Measurements from ENCODE around the gene RNF11. TPM values are rescaled to one million over a fixed set of nuclear protein-coding genes. Genes with fewer than 3 reads are reported as not detected.

RNF11 gene
- total RNA-seq, 2 experiments from 2014 or later = 34.8 to 39.7 TPM

- Mint-ChIP-seq H3K27ac (no peak overlapping the region), H3K4me1 (peaks cover 21% of the 10 kb centered on the region), H3K36me3 (ENCODE audit: low read depth) (no peaks in the 10 kb centered on the region), H3K27me3 (peaks cover 2% of the 10 kb centered on the region), H3K9me3 (no peaks in the 10 kb centered on the region), H3K4me3 (no peak overlapping the region)
- POLR2A ChIA-PET = no interaction called here
- no peak for DNase-seq
- CTCF ChIA-PET = no interaction called here
Measured at GRCh38 chr1:51313961-51314777, 78.1 kb downstream of the RNF11 start.

GRCh38 chr1:51314974-51315373 is 78.9 kb downstream of the RNF11 start:
- Mint-ChIP-seq H3K4me3 (no peak overlapping the region), H3K9me3 (no peaks in the 10 kb centered on the region), H3K27me3 (peaks cover 3% of the 10 kb centered on the region), H3K27ac (no peak overlapping the region), H3K36me3 (ENCODE audit: low read depth) (no peaks in the 10 kb centered on the region), H3K4me1 (peaks cover 21% of the 10 kb centered on the region)
- CTCF ChIA-PET = no interaction called here
- DNase-seq = no peak
- POLR2A ChIA-PET = no interaction called here

GRCh38 chr1:51316113-51316845 is 80.2 kb downstream of the RNF11 start:
- Mint-ChIP-seq H3K27ac (no peak overlapping the region), H3K4me1 (peaks cover 21% of the 10 kb centered on the region), H3K4me3 (no peak overlapping the region), H3K27me3 (peaks cover 3% of the 10 kb centered on the region), H3K9me3 (no peaks in the 10 kb centered on the region), H3K36me3 (ENCODE audit: low read depth) (no peaks in the 10 kb centered on the region)
- ChIA-PET CTCF (no interaction called here), POLR2A (no interaction called here)
- no peak for DNase-seq

GRCh38 chr1:51316846-51317120 is 80.7 kb downstream of the RNF11 start:
- no peak overlapping the region for H3K4me3 Mint-ChIP-seq
- ChIA-PET POLR2A (no interaction called here), CTCF (no interaction called here)
- no peaks in the 10 kb centered on the region for H3K36me3 Mint-ChIP-seq (ENCODE audit: low read depth)
- H3K27ac Mint-ChIP-seq = no peak overlapping the region
- H3K27me3 Mint-ChIP-seq = peaks cover 3% of the 10 kb centered on the region
- no peak for DNase-seq
- no peaks in the 10 kb centered on the region for H3K9me3 Mint-ChIP-seq
- H3K4me1 Mint-ChIP-seq = peaks cover 21% of the 10 kb centered on the region

GRCh38 chr1:51317798-51318197 is 81.7 kb downstream of the RNF11 start:
- Mint-ChIP-seq H3K27me3 (peaks cover 4% of the 10 kb centered on the region), H3K27ac (no peak overlapping the region), H3K4me1 (peaks cover 21% of the 10 kb centered on the region), H3K36me3 (ENCODE audit: low read depth) (no peaks in the 10 kb centered on the region), H3K9me3 (no peaks in the 10 kb centered on the region), H3K4me3 (no peak overlapping the region)
- POLR2A ChIA-PET = no interaction called here
- CTCF ChIA-PET = no interaction called here
- DNase-seq = no peak

GRCh38 chr1:51320967-51321923 is 85.2 kb downstream of the RNF11 start:
- POLR2A ChIA-PET = interaction anchor here (1.2 kb wide), 1 partner anchor 123 kb away, joined by 3 read pairs; no protein-coding TSS in a partner anchor
- Mint-ChIP-seq H3K4me1 (no peaks in the 10 kb centered on the region), H3K27ac (no peak overlapping the region), H3K27me3 (peaks cover 15% of the 10 kb centered on the region), H3K36me3 (ENCODE audit: low read depth) (no peaks in the 10 kb centered on the region), H3K9me3 (no peaks in the 10 kb centered on the region), H3K4me3 (no peak overlapping the region)
- DNase-seq = no peak
- CTCF ChIA-PET = interaction anchor here (0.7 kb wide), 1 partner anchor 972 kb away, joined by 4 read pairs; no protein-coding TSS in a partner anchor

GRCh38 chr1:51321924-51322280 is 85.8 kb downstream of the RNF11 start:
- CTCF ChIA-PET = no interaction called here
- no peak for DNase-seq
- H3K27ac Mint-ChIP-seq = no peak overlapping the region
- POLR2A ChIA-PET = no interaction called here
- H3K4me3 Mint-ChIP-seq = no peak overlapping the region
- no peaks in the 10 kb centered on the region for H3K4me1 Mint-ChIP-seq
- H3K9me3 Mint-ChIP-seq = no peaks in the 10 kb centered on the region
- no peaks in the 10 kb centered on the region for H3K36me3 Mint-ChIP-seq (ENCODE audit: low read depth)
- H3K27me3 Mint-ChIP-seq = peaks cover 16% of the 10 kb centered on the region

- no peak for DNase-seq
- H3K4me1 Mint-ChIP-seq = no peaks in the 10 kb centered on the region
- POLR2A ChIA-PET = no interaction called here
- H3K4me3 Mint-ChIP-seq = no peak overlapping the region
- peaks cover 18% of the 10 kb centered on the region for H3K27me3 Mint-ChIP-seq
- H3K36me3 Mint-ChIP-seq (ENCODE audit: low read depth) = no peaks in the 10 kb centered on the region
- H3K9me3 Mint-ChIP-seq = no peaks in the 10 kb centered on the region
- H3K27ac Mint-ChIP-seq = no peak overlapping the region
- CTCF ChIA-PET = no interaction called here
Measured at GRCh38 chr1:51322417-51323101, 86.5 kb downstream of the RNF11 start.

Other genes starting within 250 kb of the RNF11 start
- gene C1orf185, start 134.0 kb upstream of the RNF11 start, total RNA-seq = not detected
- not detected for gene TTC39A, start 94.3 kb downstream of the RNF11 start, total RNA-seq